GM23338 (cell line): Measurements from ENCODE around the gene CTNNA1. TPM values are rescaled to one million over a fixed set of nuclear protein-coding genes. Genes with fewer than 3 reads are reported as not detected.

ENCODE experiments used
- ATAC-seq: fragments of 200-7000 bp; cut with Tn5 transposase; 3 replicates; pipeline ENCODE4 v1.9.1; 2020
- DNase-seq: peaks from one replicate; pipeline ENCODE4 v3.0.0-alpha.2; 2015; ENCODE audit warnings: low spot score
- H2AFZ ChIP-seq: fragments of 200-600 bp; sonication (generic); 2 replicates; pipeline ENCODE4 v1.8.0; 2016; ENCODE audit warnings: antibody characterized with exemption, mild to moderate bottlenecking, moderate library complexity
- H3F3A ChIP-seq: fragments of 200-600 bp; sonication (generic); replicated peaks from 2 replicates; pipeline ENCODE4 v1.8.0; 2017; ENCODE audit warnings: antibody characterized with exemption, mixed run types, low read depth
- H3K27ac ChIP-seq: fragments of 200-600 bp; sonication (generic); 2 replicates; pipeline ENCODE4 v1.6.1; 2016; ENCODE audit warnings: low read depth
- H3K27me3 ChIP-seq: fragments of 200-600 bp; sonication (generic); 2 replicates; pipeline ENCODE4 v1.8.0; 2016; ENCODE audit warnings: mild to moderate bottlenecking, mixed run types, moderate library complexity; ENCODE audit not compliant: insufficient read depth
- H3K36me3 ChIP-seq: fragments of 200-600 bp; sonication (generic); 2 replicates; pipeline ENCODE4 v1.8.0; 2016; ENCODE audit warnings: mild to moderate bottlenecking; ENCODE audit not compliant: insufficient read depth
- H3K4me1 ChIP-seq: fragments of 200-600 bp; sonication (generic); 2 replicates; pipeline ENCODE4 v1.8.0; 2016; ENCODE audit warnings: mild to moderate bottlenecking, moderate library complexity; ENCODE audit not compliant: insufficient read depth
- H3K4me2 ChIP-seq: fragments of 200-600 bp; sonication (generic); 2 replicates; pipeline ENCODE4 v1.7.1; 2017; ENCODE audit warnings: mixed run types
- H3K4me3 ChIP-seq: fragments of 200-600 bp; sonication (generic); 2 replicates; pipeline ENCODE4 v1.6.1; 2016; ENCODE audit warnings: mixed run types
- H3K79me2 ChIP-seq: fragments of 200-600 bp; sonication (generic); replicated peaks from 2 replicates; pipeline ENCODE4 v1.8.0; 2017; ENCODE audit warnings: mild to moderate bottlenecking; ENCODE audit not compliant: insufficient read depth
- H3K9me2 ChIP-seq: fragments of 200-600 bp; sonication (generic); 2 replicates; pipeline ENCODE4 v1.8.0; 2017; ENCODE audit not compliant: insufficient read depth
- H4K20me1 ChIP-seq: fragments of 200-600 bp; sonication (generic); replicated peaks from 2 replicates; pipeline ENCODE4 v1.8.0; 2017; ENCODE audit warnings: mild to moderate bottlenecking; ENCODE audit not compliant: insufficient read depth
- H3K27ac Mint-ChIP-seq: 2 replicates; pipeline ENCODE4 v1.8.0; 2020; ENCODE audit warnings: inconsistent platforms, mild to moderate bottlenecking, moderate library complexity, mixed read lengths
- H3K27me3 Mint-ChIP-seq: 3 replicates; pipeline ENCODE4 v1.8.0; 2022; ENCODE audit warnings: low read depth, mild to moderate bottlenecking, moderate library complexity, mixed read lengths, inconsistent platforms; ENCODE audit not compliant: insufficient read depth, poor library complexity
- H3K36me3 Mint-ChIP-seq: 3 replicates; pipeline ENCODE4 v1.8.0; 2021; ENCODE audit warnings: low read depth, mild to moderate bottlenecking, inconsistent platforms, moderate library complexity, mixed read lengths
- H3K4me1 Mint-ChIP-seq: 3 replicates; pipeline ENCODE4 v1.8.0; 2020; ENCODE audit warnings: mild to moderate bottlenecking, inconsistent platforms, mixed read lengths
- H3K4me3 Mint-ChIP-seq: 3 replicates; pipeline ENCODE4 v1.8.0; 2021; ENCODE audit warnings: moderate library complexity, mild to moderate bottlenecking, inconsistent platforms, mixed read lengths
- H3K9me3 Mint-ChIP-seq: 3 replicates; pipeline ENCODE4 v1.8.0; 2020; ENCODE audit warnings: moderate library complexity, mild to moderate bottlenecking, inconsistent platforms, mixed read lengths
- CREB1 ChIP-seq: fragments of 250-450 bp; sonication (Bioruptor Pico); IDR thresholded peaks from 2 replicates; pipeline ENCODE4 v1.5.0; 2020; ENCODE audit warnings: low read depth, mild to moderate bottlenecking, moderate library complexity
- CTCF ChIP-seq, 2 experiments: fragments of 200-600 bp in 1 of 2; sonication (generic) in 1 of 2; conservative IDR thresholded peaks; 2 replicates each; pipeline versions ENCODE4 v1.5.1 to v1.6.1; 2016 to 2017; ENCODE audit warnings: antibody characterized with exemption in 2 of 2, low read depth in 2 of 2, mild to moderate bottlenecking in 2 of 2, moderate library complexity in 1 of 2
- ZNF331 ChIP-seq: fragments of 250-450 bp; sonication (Bioruptor Pico); IDR thresholded peaks from 2 replicates; pipeline ENCODE4 v1.5.0; 2020; ENCODE audit warnings: low read depth, mild to moderate bottlenecking, moderate library complexity
- polyA plus RNA-seq: library from polyadenylated mRNA; unstranded; fragments of >200 nt; fragmentation: Nextera tagmentation; extraction: Ambion mirVana; gene quantifications from 2 replicates; pipeline ENCODE4 v1.2.1, GENCODE V29; 2016
- total RNA-seq: library from RNA; depleted of rRNA; stranded (reverse); fragments of >200 nt; shearing (Covaris generic); gene quantifications from 2 replicates; pipeline ENCODE4 v1.2.3, GENCODE V29; 2014

The CTNNA1 gene
- total and polyA plus RNA-seq, 2 experiments from 2014 or later: 111 to 348 TPM

GRCh38 chr5:138725153-138725817, 27.9 kb upstream of the CTNNA1 start:
- peak overlapping the region; percentile 85 for H2AFZ ChIP-seq
- peaks cover 40% of the 10 kb centered on the region for H3K4me1 Mint-ChIP-seq
- H3K27me3 Mint-ChIP-seq: peaks cover 10% of the 10 kb centered on the region
- no peaks in the 10 kb centered on the region for H3K79me2 ChIP-seq
- H3K9me3 Mint-ChIP-seq: no peaks in the 10 kb centered on the region; the same call in 2 of the 3 replicates
- peak overlapping the region; percentile 11; the same call in 1 of the 3 replicates for H3K4me3 Mint-ChIP-seq
- H4K20me1 ChIP-seq: no peaks in the 10 kb centered on the region
- peak; percentile 93 for DNase-seq
- peaks cover 34% of the 10 kb centered on the region for H3K4me1 ChIP-seq
- H3K27ac ChIP-seq: peak overlapping the region; percentile 94
- H3K9me2 ChIP-seq: no peaks in the 10 kb centered on the region
- H3K27ac Mint-ChIP-seq: peak overlapping the region; percentile 86
- H3K4me2 ChIP-seq: peak overlapping the region; percentile 60
- peak; percentile 90 for ATAC-seq
- TF ChIP-seq CTCF (conservative IDR thresholded peaks at IDR 0.05; ENCODE audit: low read depth in 2 of 2): peak; percentile 59 to 73
- no peak for TF ChIP-seq CREB1 (CRISPR knock-in tag)
- no peaks in the 10 kb centered on the region for H3K36me3 ChIP-seq
- H3K4me3 ChIP-seq: no peak overlapping the region
- H3K27me3 ChIP-seq: no peaks in the 10 kb centered on the region
- H3K36me3 Mint-ChIP-seq: no peaks in the 10 kb centered on the region; the same call in 2 of the 3 replicates
- peaks cover 2% of the 10 kb centered on the region; the same call in 1 of the 2 replicates for H3F3A ChIP-seq

- TF ChIP-seq ZNF331 (CRISPR knock-in tag) (no peak), CTCF (conservative IDR thresholded peaks at IDR 0.05; ENCODE audit: low read depth in 2 of 2) (0 out of 4 replicates have a peak, but pooled peaks of 1 of the 2 experiments have one; percentile 2)
- no peaks in the 10 kb centered on the region; the same call in 2 of the 3 replicates for H3K36me3 Mint-ChIP-seq
- H3K27ac Mint-ChIP-seq: peak overlapping the region; percentile 86
- Histone ChIP-seq H3K27ac (peak overlapping the region; percentile 94), H3K4me2 (peak overlapping the region; percentile 40), H3K4me1 (peaks cover 34% of the 10 kb centered on the region), H3F3A (peaks cover 2% of the 10 kb centered on the region; the same call in 1 of the 2 replicates), H3K27me3 (no peaks in the 10 kb centered on the region), H3K36me3 (no peaks in the 10 kb centered on the region), H3K79me2 (no peaks in the 10 kb centered on the region), H3K4me3 (no peak overlapping the region), H3K9me2 (no peaks in the 10 kb centered on the region), H4K20me1 (no peaks in the 10 kb centered on the region), H2AFZ (peak overlapping the region; percentile 64)
- no peak for DNase-seq
- peak; percentile 50 for ATAC-seq
- H3K9me3 Mint-ChIP-seq: no peaks in the 10 kb centered on the region; the same call in 2 of the 3 replicates
- peaks cover 9% of the 10 kb centered on the region for H3K27me3 Mint-ChIP-seq
- H3K4me1 Mint-ChIP-seq: peaks cover 40% of the 10 kb centered on the region
- H3K4me3 Mint-ChIP-seq: peak overlapping the region; percentile 11; the same call in 1 of the 3 replicates
Observed at GRCh38 chr5:138725818-138726416, 27.3 kb upstream of the CTNNA1 start.
